ENCODE measurements around the gene LEF1. TPM values are rescaled to one million over a fixed set of nuclear protein-coding genes. Genes with fewer than 3 reads are reported as not detected.

LEF1 gene
- total RNA-seq, 1 experiment from 2014 or later, result 0.54 TPM

DNA sequence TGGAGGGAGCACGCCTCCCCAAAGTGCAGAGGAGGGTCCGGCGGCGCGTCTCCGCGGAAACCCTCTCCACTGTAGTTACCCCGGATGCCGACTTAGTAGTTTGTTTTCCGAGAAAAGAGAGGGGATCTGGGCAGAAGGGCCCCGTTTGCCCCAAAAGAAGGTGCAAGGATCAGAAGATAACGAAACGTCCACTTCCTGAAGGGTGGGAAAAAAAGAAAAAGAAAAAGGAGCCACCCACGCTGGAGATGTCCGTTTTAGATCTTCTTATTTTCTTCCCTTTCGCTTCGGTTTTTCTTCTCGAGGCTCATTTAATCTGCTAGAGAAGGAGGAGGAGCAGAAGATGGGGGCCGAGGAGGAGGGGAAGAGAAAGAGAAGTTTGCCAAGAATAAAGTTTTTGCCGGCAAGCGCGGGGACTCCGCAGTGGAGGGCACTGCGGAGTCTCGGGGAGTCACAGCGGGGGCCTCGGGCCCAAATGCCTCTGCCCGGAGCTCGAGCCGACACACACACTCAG is 517 bp downstream of the LEF1 start:
- Histone ChIP-seq H3K4me3 (ENCODE audit: low read depth in 2 of 2, low read length in 2 of 2) (peak overlapping the region; percentile 32 to 60), H3K4me1 (ENCODE audit: control insufficient read depth, insufficient read depth, low read length) (no peaks in the 10 kb centered on the region), H3K27me3 (ENCODE audit: control insufficient read depth, insufficient read depth, low read length) (peaks cover 25% of the 10 kb centered on the region), H3K36me3 (ENCODE audit: control insufficient read depth, insufficient read depth, low read length) (no peaks in the 10 kb centered on the region), H3K9me3 (ENCODE audit: control insufficient read depth, insufficient read depth, low read depth, low read length) (no peaks in the 10 kb centered on the region), H3K27ac (ENCODE audit: low read length) (no peak overlapping the region)
- BruUV-seq (replicated peaks), result no TSS peak
- TF ChIP-seq, protein P1, sequence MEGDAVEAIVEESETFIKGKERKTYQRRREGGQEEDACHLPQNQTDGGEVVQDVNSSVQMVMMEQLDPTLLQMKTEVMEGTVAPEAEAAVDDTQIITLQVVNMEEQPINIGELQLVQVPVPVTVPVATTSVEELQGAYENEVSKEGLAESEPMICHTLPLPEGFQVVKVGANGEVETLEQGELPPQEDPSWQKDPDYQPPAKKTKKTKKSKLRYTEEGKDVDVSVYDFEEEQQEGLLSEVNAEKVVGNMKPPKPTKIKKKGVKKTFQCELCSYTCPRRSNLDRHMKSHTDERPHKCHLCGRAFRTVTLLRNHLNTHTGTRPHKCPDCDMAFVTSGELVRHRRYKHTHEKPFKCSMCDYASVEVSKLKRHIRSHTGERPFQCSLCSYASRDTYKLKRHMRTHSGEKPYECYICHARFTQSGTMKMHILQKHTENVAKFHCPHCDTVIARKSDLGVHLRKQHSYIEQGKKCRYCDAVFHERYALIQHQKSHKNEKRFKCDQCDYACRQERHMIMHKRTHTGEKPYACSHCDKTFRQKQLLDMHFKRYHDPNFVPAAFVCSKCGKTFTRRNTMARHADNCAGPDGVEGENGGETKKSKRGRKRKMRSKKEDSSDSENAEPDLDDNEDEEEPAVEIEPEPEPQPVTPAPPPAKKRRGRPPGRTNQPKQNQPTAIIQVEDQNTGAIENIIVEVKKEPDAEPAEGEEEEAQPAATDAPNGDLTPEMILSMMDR (IDR thresholded peaks at IDR 0.05), result no peak
- TF ChIP-seq POLR2AphosphoS5 (IDR thresholded peaks at IDR 0.05; ENCODE audit: low read depth, low read length) (no peak), TCF7L2 (IDR thresholded peaks at IDR 0.05; ENCODE audit: low read depth, low read length) (no peak), SIN3A (IDR thresholded peaks at IDR 0.05; ENCODE audit: borderline replicate concordance, insufficient read depth, low read depth, low read length) (no peak)
- TF ChIP-seq, protein P2, sequence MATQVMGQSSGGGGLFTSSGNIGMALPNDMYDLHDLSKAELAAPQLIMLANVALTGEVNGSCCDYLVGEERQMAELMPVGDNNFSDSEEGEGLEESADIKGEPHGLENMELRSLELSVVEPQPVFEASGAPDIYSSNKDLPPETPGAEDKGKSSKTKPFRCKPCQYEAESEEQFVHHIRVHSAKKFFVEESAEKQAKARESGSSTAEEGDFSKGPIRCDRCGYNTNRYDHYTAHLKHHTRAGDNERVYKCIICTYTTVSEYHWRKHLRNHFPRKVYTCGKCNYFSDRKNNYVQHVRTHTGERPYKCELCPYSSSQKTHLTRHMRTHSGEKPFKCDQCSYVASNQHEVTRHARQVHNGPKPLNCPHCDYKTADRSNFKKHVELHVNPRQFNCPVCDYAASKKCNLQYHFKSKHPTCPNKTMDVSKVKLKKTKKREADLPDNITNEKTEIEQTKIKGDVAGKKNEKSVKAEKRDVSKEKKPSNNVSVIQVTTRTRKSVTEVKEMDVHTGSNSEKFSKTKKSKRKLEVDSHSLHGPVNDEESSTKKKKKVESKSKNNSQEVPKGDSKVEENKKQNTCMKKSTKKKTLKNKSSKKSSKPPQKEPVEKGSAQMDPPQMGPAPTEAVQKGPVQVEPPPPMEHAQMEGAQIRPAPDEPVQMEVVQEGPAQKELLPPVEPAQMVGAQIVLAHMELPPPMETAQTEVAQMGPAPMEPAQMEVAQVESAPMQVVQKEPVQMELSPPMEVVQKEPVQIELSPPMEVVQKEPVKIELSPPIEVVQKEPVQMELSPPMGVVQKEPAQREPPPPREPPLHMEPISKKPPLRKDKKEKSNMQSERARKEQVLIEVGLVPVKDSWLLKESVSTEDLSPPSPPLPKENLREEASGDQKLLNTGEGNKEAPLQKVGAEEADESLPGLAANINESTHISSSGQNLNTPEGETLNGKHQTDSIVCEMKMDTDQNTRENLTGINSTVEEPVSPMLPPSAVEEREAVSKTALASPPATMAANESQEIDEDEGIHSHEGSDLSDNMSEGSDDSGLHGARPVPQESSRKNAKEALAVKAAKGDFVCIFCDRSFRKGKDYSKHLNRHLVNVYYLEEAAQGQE (IDR thresholded peaks at IDR 0.05; ENCODE audit: insufficient read depth in 1 of 2, low read depth in 2 of 2, low read length in 1 of 2), result no peak
- intact Hi-C loops (cut with micrococcal nuclease; ENCODE audit: unreplicated experiment) (no loop called here), in situ Hi-C loops (cut with HindIII; ENCODE audit: low pct_unique_long_range_greater_than_20kb, low sequenced_read_pairs) (no loop called here)
- CTCF ChIA-PET, result no interaction called here
- ATAC-seq, result peak; percentile 6; the same call in 1 of the 2 replicates
- DNase-seq (ENCODE audit: low read depth, low spot score), result no peak
- POLR2A ChIA-PET, result interaction anchor here (0.7 kb wide), 1 partner anchor 255 kb away, joined by 4 read pairs; no protein-coding TSS in a partner anchor

GRCh38 chr4:108166441-108167315 is 2.1 kb downstream of the LEF1 start:
- H3K4me1 ChIP-seq (ENCODE audit: control insufficient read depth, insufficient read depth, low read length), result no peaks in the 10 kb centered on the region
- no peak overlapping the region for H3K27ac ChIP-seq (ENCODE audit: low read length)
- POLR2A ChIA-PET, result no interaction called here
- in situ Hi-C loops (cut with HindIII; ENCODE audit: low pct_unique_long_range_greater_than_20kb, low sequenced_read_pairs), result no loop called here
- no TSS peak for BruUV-seq (replicated peaks)
- H3K36me3 ChIP-seq (ENCODE audit: control insufficient read depth, insufficient read depth, low read length), result no peaks in the 10 kb centered on the region
- CTCF ChIA-PET, result no interaction called here
- H3K27me3 ChIP-seq (ENCODE audit: control insufficient read depth, insufficient read depth, low read length), result peaks cover 24% of the 10 kb centered on the region
- no peak for DNase-seq (ENCODE audit: low read depth, low spot score)
- H3K9me3 ChIP-seq (ENCODE audit: control insufficient read depth, insufficient read depth, low read depth, low read length), result no peaks in the 10 kb centered on the region
- TF ChIP-seq, protein P1 (IDR thresholded peaks at IDR 0.05), result no peak
- TF ChIP-seq POLR2AphosphoS5 (IDR thresholded peaks at IDR 0.05; ENCODE audit: low read depth, low read length) (no peak), SIN3A (IDR thresholded peaks at IDR 0.05; ENCODE audit: borderline replicate concordance, insufficient read depth, low read depth, low read length) (no peak), TCF7L2 (IDR thresholded peaks at IDR 0.05; ENCODE audit: low read depth, low read length) (no peak)
- TF ChIP-seq, protein P2 (IDR thresholded peaks at IDR 0.05; ENCODE audit: insufficient read depth in 1 of 2, low read depth in 2 of 2, low read length in 1 of 2), result no peak
- intact Hi-C loops (cut with micrococcal nuclease; ENCODE audit: unreplicated experiment), result no loop called here
- peak overlapping the region in 1 of 2 experiments; percentile 51; a peak in 2 of 4 replicates for H3K4me3 ChIP-seq (ENCODE audit: low read depth in 2 of 2, low read length in 2 of 2)
- ATAC-seq, result no peak
